ENCODE data around the gene BANP.
"Not testable (repeated sequence)": the region's sequence is repeated elsewhere in the genome, so short reads cannot be mapped to it uniquely, and the experiment has no call there.

DNA sequence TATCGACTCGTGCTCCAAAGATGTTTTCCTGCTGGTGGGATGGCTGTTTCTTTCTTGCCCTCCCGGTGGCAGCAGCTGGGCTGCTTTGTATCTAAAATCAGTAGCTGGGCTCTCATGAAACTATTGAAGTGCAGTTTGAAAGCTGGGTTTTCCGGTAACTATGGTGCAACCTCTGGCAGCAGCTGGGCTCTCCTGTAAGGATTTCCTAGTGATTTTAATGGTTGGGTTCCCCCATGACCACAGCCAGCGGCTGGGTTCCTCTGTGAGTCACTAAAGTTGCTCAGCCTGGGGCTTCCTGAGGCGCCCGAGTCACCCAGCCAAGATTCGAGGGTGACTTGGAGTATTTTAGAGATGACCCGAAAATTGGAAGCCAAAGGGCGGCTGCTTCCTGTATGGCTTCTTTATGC, 73.9 kb downstream of the BANP start:
- not testable (repeated sequence) for TF ChIP-seq CTCF (IDR thresholded peaks at IDR 0.05); REST (IDR thresholded peaks at IDR 0.05; ENCODE audit: insufficient read depth in 1 of 2, low read depth in 2 of 2, low read length in 1 of 2); SIN3A (IDR thresholded peaks at IDR 0.05; ENCODE audit: borderline replicate concordance, insufficient read depth, low read depth, low read length); POLR2AphosphoS5 (IDR thresholded peaks at IDR 0.05; ENCODE audit: low read depth, low read length); TCF7L2 (IDR thresholded peaks at IDR 0.05; ENCODE audit: low read depth, low read length)
